ENCODE measurements around the gene PDZD8. TPM values are rescaled to one million over a fixed set of nuclear protein-coding genes. Genes with fewer than 3 reads are reported as not detected.

PDZD8 gene
- total and polyA plus RNA-seq, 2 donors (not counting 3 experiments of a cell fraction or from before 2014, with no cell fraction given) = 5.9 to 22.6 TPM

GRCh38 chr10:117249493-117250093 is 125.6 kb downstream of the PDZD8 start:
- Histone ChIP-seq H3K9me1 (replicated peaks; ENCODE audit: control insufficient read depth, extremely low read depth, insufficient read depth, low read length) (no peaks in the 10 kb centered on the region), H3K4me1 (ENCODE audit: control insufficient read depth, extremely low read depth, insufficient read depth, low read length) (no peaks in the 10 kb centered on the region), H3K9ac (replicated peaks; ENCODE audit: extremely low read depth, insufficient read depth, low read length) (no peak overlapping the region), H3K36me3 (ENCODE audit: control insufficient read depth in 2 of 2, extremely low read depth in 1 of 2, insufficient read depth in 2 of 2, low read length in 2 of 2) (no peaks in the 10 kb centered on the region), H3K27ac (ENCODE audit: insufficient read depth, low read depth, low read length) (no peak overlapping the region), H3K4me2 (ENCODE audit: insufficient read depth, low read length) (no peak overlapping the region), H3K79me2 (ENCODE audit: control insufficient read depth, insufficient read depth, low read length) (no peaks in the 10 kb centered on the region), H3K9me3 (replicated peaks; ENCODE audit: control insufficient read depth, insufficient read depth, low read length) (no peaks in the 10 kb centered on the region), H2AFZ (ENCODE audit: low read depth, low read length) (no peak overlapping the region), H4K20me1 (replicated peaks; ENCODE audit: control insufficient read depth, extremely low read depth, insufficient read depth, low read length) (no peaks in the 10 kb centered on the region), H3K4me3 (replicated peaks in 1 of 3; ENCODE audit: insufficient read depth in 1 of 3, low read depth in 1 of 3, low read length in 3 of 3) (no peak overlapping the region), H3K27me3 (ENCODE audit: control insufficient read depth in 2 of 2, insufficient read depth in 2 of 2, low read length in 2 of 2) (peaks cover 0 to 4% of the 10 kb centered on the region in 2 experiments)
- POLR2A ChIA-PET = no interaction called here
- dilution Hi-C loops (cut with MboI; ENCODE audit: extremely low pct_ligation_motif_present, low sequenced_read_pairs) = no loop called here
- no TSS peak for BruUV-seq (replicated peaks)
- no peak for FAIRE-seq
- no peak for TF ChIP-seq JUN (IDR thresholded peaks at IDR 0.05; ENCODE audit: borderline replicate concordance, insufficient read depth, insufficient read length, low read depth)
- no peak for TF ChIP-seq GATA2 (IDR thresholded peaks at IDR 0.05; ENCODE audit: insufficient read depth, insufficient read length, low read depth, low read length)
- TF ChIP-seq, protein P1, sequence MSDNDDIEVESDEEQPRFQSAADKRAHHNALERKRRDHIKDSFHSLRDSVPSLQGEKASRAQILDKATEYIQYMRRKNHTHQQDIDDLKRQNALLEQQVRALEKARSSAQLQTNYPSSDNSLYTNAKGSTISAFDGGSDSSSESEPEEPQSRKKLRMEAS (IDR thresholded peaks at IDR 0.05; ENCODE audit: insufficient read depth, insufficient read length) = no peak
- TF ChIP-seq FOS (IDR thresholded peaks at IDR 0.05; ENCODE audit: borderline replicate concordance, insufficient read depth, low read length) = no peak
- TF ChIP-seq MYC (IDR thresholded peaks at IDR 0.05; ENCODE audit: low read depth, low read length) = no peak
- TF ChIP-seq, protein P2, sequence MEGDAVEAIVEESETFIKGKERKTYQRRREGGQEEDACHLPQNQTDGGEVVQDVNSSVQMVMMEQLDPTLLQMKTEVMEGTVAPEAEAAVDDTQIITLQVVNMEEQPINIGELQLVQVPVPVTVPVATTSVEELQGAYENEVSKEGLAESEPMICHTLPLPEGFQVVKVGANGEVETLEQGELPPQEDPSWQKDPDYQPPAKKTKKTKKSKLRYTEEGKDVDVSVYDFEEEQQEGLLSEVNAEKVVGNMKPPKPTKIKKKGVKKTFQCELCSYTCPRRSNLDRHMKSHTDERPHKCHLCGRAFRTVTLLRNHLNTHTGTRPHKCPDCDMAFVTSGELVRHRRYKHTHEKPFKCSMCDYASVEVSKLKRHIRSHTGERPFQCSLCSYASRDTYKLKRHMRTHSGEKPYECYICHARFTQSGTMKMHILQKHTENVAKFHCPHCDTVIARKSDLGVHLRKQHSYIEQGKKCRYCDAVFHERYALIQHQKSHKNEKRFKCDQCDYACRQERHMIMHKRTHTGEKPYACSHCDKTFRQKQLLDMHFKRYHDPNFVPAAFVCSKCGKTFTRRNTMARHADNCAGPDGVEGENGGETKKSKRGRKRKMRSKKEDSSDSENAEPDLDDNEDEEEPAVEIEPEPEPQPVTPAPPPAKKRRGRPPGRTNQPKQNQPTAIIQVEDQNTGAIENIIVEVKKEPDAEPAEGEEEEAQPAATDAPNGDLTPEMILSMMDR (IDR thresholded peaks at IDR 0.05; ENCODE audit: extremely low read depth in 1 of 2, insufficient read depth in 1 of 2, low read depth in 1 of 2, low read length in 2 of 2) = no peak
- TF ChIP-seq EZH2 (IDR thresholded peaks at IDR 0.05; ENCODE audit: borderline replicate concordance, low read depth, low read length, severe bottlenecking) = no peak
- no peak for TF ChIP-seq POLR2A (IDR thresholded peaks at IDR 0.05; ENCODE audit: low read depth, low read length)
- TF ChIP-seq POLR2AphosphoS5 (IDR thresholded peaks at IDR 0.05; ENCODE audit: insufficient read depth, low read depth, low read length) = no peak
- CTCF ChIA-PET = interaction anchor here (1.7 to 2.0 kb wide), 3 partner anchors 13 to 69 kb away, joined by 4 to 10 read pairs (median 5); no protein-coding TSS in a partner anchor
- DNase-seq (ENCODE audit: low read depth, low spot score) = no peak
- intact Hi-C loops (cut with micrococcal nuclease) = no loop called here
